Measurements from ENCODE around the gene ASPSCR1.

GRCh38 chr17:81939881-81940385, 37.5 kb upstream of the ASPSCR1 start:
- TF ChIP-seq REST (IDR thresholded peaks at IDR 0.05; ENCODE audit: low read depth) (no peak), CEBPB (IDR thresholded peaks at IDR 0.05; ENCODE audit: low read depth) (no peak), EZH2phosphoT487 (IDR thresholded peaks at IDR 0.05; ENCODE audit: borderline replicate concordance) (no peak), CTCF (IDR thresholded peaks at IDR 0.05 in 2 of 3, conservative IDR thresholded peaks at IDR 0.05 in 1 of 3; ENCODE audit: borderline replicate concordance in 1 of 3, insufficient read depth in 1 of 3, low read depth in 2 of 3, low read length in 2 of 3) (no peak), POLR2A (IDR thresholded peaks at IDR 0.05; ENCODE audit: borderline replicate concordance, extremely low read depth, insufficient read depth, insufficient read length) (no peak), EZH2 (IDR thresholded peaks at IDR 0.05) (no peak), SIN3A (IDR thresholded peaks at IDR 0.05; ENCODE audit: low read depth) (no peak), MAX (IDR thresholded peaks at IDR 0.05) (no peak), SP1 (IDR thresholded peaks at IDR 0.05; ENCODE audit: low read depth) (no peak), SRF (IDR thresholded peaks at IDR 0.05; ENCODE audit: low read depth) (no peak), POLR2AphosphoS5 (IDR thresholded peaks at IDR 0.05; ENCODE audit: low read depth, low read length) (no peak), ATF3 (IDR thresholded peaks at IDR 0.05) (no peak), ZNF274 (IDR thresholded peaks at IDR 0.05; ENCODE audit: low read depth, low read length) (no peak)

Measured in HCT116 (cell line).